H1 (cell line): ENCODE measurements around the gene PMF1. TPM values are rescaled to one million over a fixed set of nuclear protein-coding genes. Genes with fewer than 3 reads are reported as not detected.

Experiments used
- ASH2L ChIP-seq: fragments of 200-600, 300-600 bp; sonication (generic); IDR thresholded peaks from one replicate; pipeline ENCODE4 v1.7.1; 2017; ENCODE audit warnings: low read length
- ATF3 ChIP-seq: IDR thresholded peaks from 2 replicates; pipeline ENCODE4 v1.6.1; 2011; ENCODE audit warnings: low read depth, mild to moderate bottlenecking, low read length; ENCODE audit not compliant: insufficient read depth
- BACH1 ChIP-seq: IDR thresholded peaks from 2 replicates; pipeline ENCODE4 v1.6.1; 2012; ENCODE audit warnings: low read length, improper control_type of control experiment
- CREB1 ChIP-seq: IDR thresholded peaks from 2 replicates; pipeline ENCODE4 v1.6.1; 2012; ENCODE audit warnings: inconsistent platforms
- FOSL1 ChIP-seq: IDR thresholded peaks from 2 replicates; pipeline ENCODE4 v1.6.1; 2011; ENCODE audit warnings: mild to moderate bottlenecking, low read depth, low read length, moderate library complexity; ENCODE audit not compliant: insufficient read depth
- HDAC2 ChIP-seq, 2 experiments: fragments of 300-600 bp in 1 of 2; sonication (generic) in 1 of 2; IDR thresholded peaks; 2 replicates each; pipeline ENCODE4 v1.6.1; 2011 to 2012; ENCODE audit warnings: low read depth in 2 of 2, low read length in 2 of 2, mild to moderate bottlenecking in 2 of 2, moderate library complexity in 2 of 2, borderline replicate concordance in 1 of 2, inconsistent platforms in 1 of 2
- JUND ChIP-seq: IDR thresholded peaks from 2 replicates; pipeline ENCODE4 v1.6.1; 2011; ENCODE audit warnings: mild to moderate bottlenecking, improper control_type of control experiment, low read length
- KDM4A ChIP-seq: IDR thresholded peaks from one replicate; pipeline ENCODE4 v1.7.1; 2012; ENCODE audit warnings: low read depth, mild to moderate bottlenecking, moderate library complexity, low read length, inconsistent platforms; ENCODE audit not compliant: severe bottlenecking
- KDM5A ChIP-seq: fragments of 200-600 bp; IDR thresholded peaks from 2 replicates; pipeline ENCODE4 v1.7.1; 2012; ENCODE audit warnings: mild to moderate bottlenecking, low read length, inconsistent platforms, mixed read lengths
- MAX ChIP-seq: IDR thresholded peaks from 2 replicates; pipeline ENCODE4 v1.6.1; 2012; ENCODE audit warnings: inconsistent platforms
- NRF1 ChIP-seq: IDR thresholded peaks from 2 replicates; pipeline ENCODE4 v1.6.1; 2011; ENCODE audit warnings: mild to moderate bottlenecking, low read depth, low read length, improper control_type of control experiment
- POLR2A ChIP-seq, 2 experiments: IDR thresholded peaks; 1 replicate in 1 of 2; 2 replicates in 1 of 2; pipeline ENCODE4 v1.6.1; 2011; ENCODE audit warnings: low read depth in 2 of 2, low read length in 2 of 2, mild to moderate bottlenecking in 2 of 2; ENCODE audit errors: control extremely low read depth in 1 of 2
- RNF2 ChIP-seq: fragments of 200-900, 300-1000 bp; sonication (generic); IDR thresholded peaks from 2 replicates; pipeline ENCODE4 v1.7.1; 2016; ENCODE audit warnings: borderline replicate concordance, low read depth, mild to moderate bottlenecking, antibody characterized with exemption, low read length; ENCODE audit not compliant: poor library complexity, severe bottlenecking; ENCODE audit errors: missing control alignments
- SIN3A ChIP-seq, 2 experiments: IDR thresholded peaks in 1 of 2; conservative IDR thresholded peaks in 1 of 2; 2 replicates each; pipeline ENCODE4 v1.6.1; 2011 to 2012; ENCODE audit warnings: low read length in 2 of 2, improper control_type of control experiment in 1 of 2, low read depth in 1 of 2, mild to moderate bottlenecking in 1 of 2
- SIX5 ChIP-seq: IDR thresholded peaks from 2 replicates; pipeline ENCODE4 v1.6.1; 2011; ENCODE audit warnings: mild to moderate bottlenecking, low read depth, low read length
- SP2 ChIP-seq: IDR thresholded peaks from 2 replicates; pipeline ENCODE4 v1.6.1; 2012; ENCODE audit warnings: mild to moderate bottlenecking, low read length, inconsistent platforms
- SP4 ChIP-seq: IDR thresholded peaks from 2 replicates; pipeline ENCODE4 v1.6.1; 2012; ENCODE audit warnings: low read length, inconsistent platforms
- SRF ChIP-seq: IDR thresholded peaks from 2 replicates; pipeline ENCODE4 v1.6.1; 2011; ENCODE audit warnings: mild to moderate bottlenecking, low read depth, low read length, moderate library complexity
- TEAD4 ChIP-seq: IDR thresholded peaks from 2 replicates; pipeline ENCODE4 v1.6.1; 2012; ENCODE audit warnings: low read depth, low read length, inconsistent platforms, mixed read lengths
- YY1 ChIP-seq: IDR thresholded peaks from 2 replicates; pipeline ENCODE4 v1.6.1; 2011; ENCODE audit warnings: low read depth, mild to moderate bottlenecking, low read length
- polyA plus RNA-seq, 7 experiments: library from polyadenylated mRNA; depleted of rRNA in 3 of 7; stranded (reverse) in 5 of 7; unstranded in 2 of 7; fragments of >200 nt in 5 of 7; fragments of 200-250 nt in 2 of 7; gene quantifications; 1 replicate in 5 of 7; 2 replicates in 1 of 7; 4 replicates in 1 of 7; pipeline versions ENCODE4 v1.2.1 to v1.2.3, GENCODE V29; 2011 to 2013; ENCODE audit warnings: missing spikeins in 2 of 7, mixed read lengths in 2 of 7
- total RNA-seq: library from RNA; stranded (reverse); fragmentation: NEBNext Ultra II Directional; extraction: Animal tissue kit (Norgen Biotek cat#: 25700); gene quantifications from 2 replicates; pipeline ENCODE4 v1.2.1, GENCODE V29; 2021

PMF1 gene
- total and polyA plus RNA-seq, 2 of the 8 experiments (the other 6 are each of a cell fraction or from before 2014, with no cell fraction given): 113 to 296 TPM

- TF ChIP-seq SIX5 (no peak), HDAC2 (IDR thresholded peaks at IDR 0.05; ENCODE audit: borderline replicate concordance in 1 of 2, low read depth in 2 of 2, low read length in 2 of 2) (peak in 1 of 2 experiments; percentile 45; a peak in 1 of 4 replicates), NRF1 (no peak), SP4 (no peak), TEAD4 (no peak), ASH2L (no peak), SP2 (no peak), RNF2 (no peak), MAX (peak; percentile 74), KDM4A (no peak), ATF3 (no peak), SIN3A (conservative IDR thresholded peaks at IDR 0.05 in 1 of 2, IDR thresholded peaks at IDR 0.05 in 1 of 2; ENCODE audit: low read depth in 1 of 2, low read length in 2 of 2) (peak in 1 of 2 experiments; percentile 8; a peak in 2 of 4 replicates), POLR2A (IDR thresholded peaks at IDR 0.05; ENCODE audit: control extremely low read depth in 1 of 2, low read depth in 2 of 2, low read length in 2 of 2) (no peak; a peak in 1 of 3 replicates), KDM5A (no peak), YY1 (no peak), CREB1 (no peak), FOSL1 (no peak), BACH1 (no peak), SRF (no peak), JUND (no peak)
Observed at GRCh38 chr1:156281693-156282478, 69.1 kb downstream of the PMF1 start (continued).
